Lung (tissue), 12 donors: ENCODE results near the gene EXOSC5. TPM values are rescaled to one million over a fixed set of nuclear protein-coding genes. Genes with fewer than 3 reads are reported as not detected.
A peak's percentile ranks its signal among the peaks of the same experiment; 100 is the strongest.

Source experiments
- ATAC-seq: fragments of 200-7000 bp; cut with Tn5 transposase; one replicate; pipeline ENCODE4 v1.9.1; 2020; ENCODE audit warnings: moderate number of reproducible peaks; ENCODE audit not compliant: insufficient read depth, low FRiP score
- DNase-seq, 3 donors: peaks; one replicate each; pipeline ENCODE4 v3.0.0-alpha.2; 2013 to 2017
- H3K27ac ChIP-seq, 2 donors: one replicate each; pipeline ENCODE4 v1.5.1; 2013; ENCODE audit warnings: mild to moderate bottlenecking in 2 of 2, moderate library complexity in 2 of 2, control low read depth in 1 of 2, inconsistent platforms in 1 of 2, low read depth in 1 of 2, low read length in 1 of 2
- H3K27me3 ChIP-seq, 3 donors: one replicate each; pipeline ENCODE4 v1.5.1; 2013; ENCODE audit warnings: low read length in 2 of 3; ENCODE audit not compliant: control insufficient read depth in 3 of 3, insufficient read depth in 3 of 3
- H3K36me3 ChIP-seq, 4 donors: one replicate each; pipeline ENCODE4 v1.5.1; 2013; ENCODE audit warnings: low read length in 4 of 4, mild to moderate bottlenecking in 1 of 4, moderate library complexity in 1 of 4; ENCODE audit not compliant: control insufficient read depth in 4 of 4, insufficient read depth in 4 of 4
- H3K4me1 ChIP-seq, 5 donors: one replicate each; pipeline ENCODE4 v1.5.1; 2013; ENCODE audit warnings: low read length in 5 of 5, mild to moderate bottlenecking in 2 of 5, moderate library complexity in 1 of 5; ENCODE audit not compliant: control insufficient read depth in 5 of 5, insufficient read depth in 5 of 5
- H3K4me3 ChIP-seq: one replicate; pipeline ENCODE4 v1.5.1; 2013; ENCODE audit warnings: mild to moderate bottlenecking, control low read depth, moderate library complexity
- H3K9ac ChIP-seq, 2 donors: one replicate each; pipeline ENCODE4 v1.5.1; 2013; ENCODE audit warnings: low read length in 2 of 2, control low read depth in 1 of 2; ENCODE audit not compliant: insufficient read depth in 1 of 2
- H3K9me3 ChIP-seq, 4 donors: one replicate each; pipeline ENCODE4 v1.5.1; 2013; ENCODE audit warnings: low read length in 3 of 4, mild to moderate bottlenecking in 1 of 4, moderate library complexity in 1 of 4; ENCODE audit not compliant: control insufficient read depth in 4 of 4, insufficient read depth in 3 of 4
- CTCF ChIP-seq: IDR thresholded peaks from 2 replicates; pipeline ENCODE4 v1.5.1; 2012; ENCODE audit warnings: mild to moderate bottlenecking; ENCODE audit errors: control extremely low read depth, extremely low read depth
- WGBS, 2 donors: extraction: QIAGEN DNeasy Blood & Tissue Kit; methylation state at CpG; one replicate each; pipeline ENCODE4 v1.1.7; 2013; 5-methylcytosine and 5-hydroxymethylcytosine counted together
- polyA plus RNA-seq, 2 donors: library from polyadenylated mRNA; stranded (reverse); fragments of 200-250 nt; gene quantifications; one replicate each; pipeline ENCODE4 v1.2.1, GENCODE V29; 2013
- total RNA-seq, 2 donors: library from RNA; depleted of rRNA in 1 of 2; stranded (reverse); fragments of >200 nt in 1 of 2; gene quantifications; one replicate each; pipeline ENCODE4 v1.2.1, GENCODE V29; 2014 to 2021
- donor health status: control.
- donor health status: control.
- donor health status: Bipolar disorder and iron deficiency.
- donor health status: healthy.
- donor health status: DM: yes; HTN: yes; CAD: no.

Gene EXOSC5
- total and polyA plus RNA-seq, 4 donors: 6.3 to 34.4 (median 27.1) TPM

GRCh38 chr19:41377977-41378709 is 19.0 kb downstream of the EXOSC5 start:
- 30 to 51% methylated on average over 9 of the region's 9 CpGs for WGBS, 2 donors
- Histone ChIP-seq H3K36me3 (peaks cover 0 to 5% (median 2%) of the 10 kb centered on the region in 4 donors), H3K9me3 (no peaks in the 10 kb centered on the region), H3K27ac (peak overlapping the region in 1 of 2 donors; percentile 17), H3K9ac (no peak overlapping the region), H3K4me1 (peaks cover 0 to 16% (median 8%) of the 10 kb centered on the region in 5 donors), H3K27me3 (no peaks in the 10 kb centered on the region), H3K4me3 (no peak overlapping the region)
- DNase-seq: peak in 1 of 3 donors; percentile 16
- TF ChIP-seq CTCF: no peak
- ATAC-seq: no peak

GRCh38 chr19:41376998-41377365 is 20.2 kb downstream of the EXOSC5 start:
- Histone ChIP-seq H3K9me3 (no peaks in the 10 kb centered on the region), H3K4me3 (peak overlapping the region; percentile 65), H3K27ac (peak overlapping the region in 1 of 2 donors; percentile 90), H3K36me3 (no peaks in the 10 kb centered on the region), H3K27me3 (no peaks in the 10 kb centered on the region), H3K4me1 (peaks cover 0 to 21% (median 8%) of the 10 kb centered on the region in 5 donors), H3K9ac (no peak overlapping the region)
- 63 to 69% methylated on average over 8 of the region's 8 CpGs for WGBS, 2 donors
- DNase-seq (no peak), ATAC-seq (no peak)
- no peak for TF ChIP-seq CTCF

- peak within 1 kb of the TSS; percentile 1 to 46 for H3K9ac ChIP-seq
- DNase-seq (peak; percentile 31 to 46 (median 35)), ATAC-seq (peak; percentile 70)
- 2 to 3% methylated on average over 47 of the region's 47 CpGs for WGBS, 2 donors
- H3K27me3 ChIP-seq: no peaks in the 10 kb centered on the region
- H3K27ac ChIP-seq: peak within 1 kb of the TSS in 1 of 2 donors; percentile 90
- no peak for TF ChIP-seq CTCF
- H3K4me1 ChIP-seq: peaks cover 0 to 21% (median 8%) of the 10 kb centered on the region in 5 donors
- H3K36me3 ChIP-seq: no peaks in the 10 kb centered on the region
- peak within 1 kb of the TSS; percentile 65 for H3K4me3 ChIP-seq
- no peaks in the 10 kb centered on the region for H3K9me3 ChIP-seq
Observed at GRCh38 chr19:41376241-41376997, 20.7 kb downstream of the EXOSC5 start, which contains the start of gene TMEM91. Gene TMEM91 (plus strand): TSS chr19:41376533. CDS start chr19:41378310, 1,777 bp downstream.
